Tibial nerve (tissue), 4 donors: Measurements from ENCODE around the gene MGMT. TPM values are rescaled to one million over a fixed set of nuclear protein-coding genes. Genes with fewer than 3 reads are reported as not detected.

Source experiments
- DNase-seq, 2 donors: peaks; one replicate each; pipeline ENCODE4 v3.0.0-alpha.2; 2019; ENCODE audit warnings: low spot score in 2 of 2
- H3K27ac ChIP-seq, 4 donors: fragments of 200-600 bp; sonication (generic) in 3 of 4; one replicate each; pipeline ENCODE4 v1.5.1; 2017 to 2019; ENCODE audit warnings: mild to moderate bottlenecking in 1 of 4
- H3K27me3 ChIP-seq, 2 donors: fragments of 200-600 bp; sonication (generic) in 1 of 2; one replicate each; pipeline versions ENCODE4 v1.5.1 to v1.6.0; 2017 to 2019
- H3K36me3 ChIP-seq, 3 donors: fragments of 200-600 bp; sonication (generic); one replicate each; pipeline ENCODE4 v1.5.1; 2018 to 2019
- H3K4me1 ChIP-seq, 4 donors: fragments of 200-600 bp; sonication (generic) in 3 of 4; one replicate each; pipeline ENCODE4 v1.5.1; 2017 to 2019
- H3K4me3 ChIP-seq, 4 donors: fragments of 200-600 bp; sonication (generic) in 3 of 4; one replicate each; pipeline ENCODE4 v1.5.1; 2017 to 2019; ENCODE audit warnings: mild to moderate bottlenecking in 1 of 4, moderate library complexity in 1 of 4
- H3K9me3 ChIP-seq, 4 donors: fragments of 200-600 bp; sonication (generic) in 3 of 4; one replicate each; pipeline ENCODE4 v1.5.1; 2017 to 2019
- EP300 ChIP-seq, 2 donors: sonication (generic); formaldehyde crosslinking; IDR thresholded peaks; one replicate each; pipeline ENCODE4 v1.6.1; 2017; ENCODE audit warnings: antibody characterized with exemption in 2 of 2, mild to moderate bottlenecking in 1 of 2
- POLR2A ChIP-seq, 2 donors: fragments of 450-650 bp; IDR thresholded peaks; one replicate each; pipeline ENCODE4 v1.6.1; 2017; ENCODE audit warnings: antibody characterized with exemption in 2 of 2, mild to moderate bottlenecking in 2 of 2, moderate library complexity in 2 of 2
- WGBS, 2 donors: methylation state at CpG; one replicate each; pipeline ENCODE4 v1.1.5; 2018; 5-methylcytosine and 5-hydroxymethylcytosine counted together
- total RNA-seq, 4 donors: library from RNA; depleted of rRNA; stranded (reverse); fragments of >200 nt; gene quantifications; one replicate each; pipeline ENCODE4 v1.1.0, GENCODE V29; 2016
- TF ChIP-seq, protein P1 (sequence below), 5 experiments: fragments of 200-600 bp in 3 of 5; fragments of 450-650 bp in 2 of 5; sonication (generic) in 3 of 5; IDR thresholded peaks; one replicate each; pipeline ENCODE4 v1.5.1; 2016 to 2019; ENCODE audit warnings: antibody characterized with exemption in 5 of 5, mild to moderate bottlenecking in 3 of 5, moderate library complexity in 2 of 5

Gene MGMT
- total RNA-seq, 4 donors from 2014 or later: 26.1 to 39.1 (median 33.7) TPM

DNA sequence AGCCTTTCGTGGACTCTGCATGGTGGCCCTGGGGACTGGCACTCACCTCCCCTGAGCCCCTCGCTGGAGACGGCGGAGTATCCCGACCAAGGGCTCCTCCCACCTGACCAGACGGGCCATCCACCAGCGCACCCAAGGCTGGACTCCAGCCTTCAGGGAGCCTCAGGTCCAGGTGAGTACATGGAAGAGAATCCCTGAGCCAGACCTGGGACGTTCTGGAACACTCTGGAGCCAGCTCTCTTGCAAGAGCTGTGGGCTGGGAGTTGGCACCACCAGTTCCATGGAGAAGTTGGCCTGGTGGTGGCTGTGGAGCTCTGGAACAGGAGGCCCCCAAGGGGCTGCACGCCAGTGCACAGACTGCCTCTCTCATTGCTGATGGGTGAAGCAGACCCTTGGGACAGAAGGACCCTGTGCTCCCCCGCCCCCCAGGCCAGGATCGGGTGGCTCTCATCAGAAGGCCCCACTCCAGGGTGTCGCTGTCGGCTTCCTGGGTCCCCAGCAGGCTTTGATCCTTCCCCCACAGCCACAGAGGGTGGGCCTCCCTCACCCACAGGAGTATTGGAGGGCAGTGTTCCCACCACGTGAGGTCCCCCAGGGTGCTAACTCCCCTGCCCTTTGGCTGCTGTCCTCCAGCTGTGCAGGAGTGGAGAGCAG is 307.2 kb downstream of the MGMT start:
- H3K27ac ChIP-seq: no peak overlapping the region
- TF ChIP-seq POLR2A (IDR thresholded peaks at IDR 0.05) (no peak), EP300 (IDR thresholded peaks at IDR 0.05) (no peak)
- TF ChIP-seq, protein P1, sequence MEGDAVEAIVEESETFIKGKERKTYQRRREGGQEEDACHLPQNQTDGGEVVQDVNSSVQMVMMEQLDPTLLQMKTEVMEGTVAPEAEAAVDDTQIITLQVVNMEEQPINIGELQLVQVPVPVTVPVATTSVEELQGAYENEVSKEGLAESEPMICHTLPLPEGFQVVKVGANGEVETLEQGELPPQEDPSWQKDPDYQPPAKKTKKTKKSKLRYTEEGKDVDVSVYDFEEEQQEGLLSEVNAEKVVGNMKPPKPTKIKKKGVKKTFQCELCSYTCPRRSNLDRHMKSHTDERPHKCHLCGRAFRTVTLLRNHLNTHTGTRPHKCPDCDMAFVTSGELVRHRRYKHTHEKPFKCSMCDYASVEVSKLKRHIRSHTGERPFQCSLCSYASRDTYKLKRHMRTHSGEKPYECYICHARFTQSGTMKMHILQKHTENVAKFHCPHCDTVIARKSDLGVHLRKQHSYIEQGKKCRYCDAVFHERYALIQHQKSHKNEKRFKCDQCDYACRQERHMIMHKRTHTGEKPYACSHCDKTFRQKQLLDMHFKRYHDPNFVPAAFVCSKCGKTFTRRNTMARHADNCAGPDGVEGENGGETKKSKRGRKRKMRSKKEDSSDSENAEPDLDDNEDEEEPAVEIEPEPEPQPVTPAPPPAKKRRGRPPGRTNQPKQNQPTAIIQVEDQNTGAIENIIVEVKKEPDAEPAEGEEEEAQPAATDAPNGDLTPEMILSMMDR (IDR thresholded peaks at IDR 0.05): no peak
- peaks cover 0 to 39% (median 0%) of the 10 kb centered on the region in 3 donors for H3K36me3 ChIP-seq
- H3K4me3 ChIP-seq: no peak overlapping the region
- 83% methylated on average over 7 to 9 of the region's 14 CpGs for WGBS, 2 donors
- DNase-seq: no peak
- no peaks in the 10 kb centered on the region for H3K27me3 ChIP-seq
- H3K4me1 ChIP-seq: no peaks in the 10 kb centered on the region
- H3K9me3 ChIP-seq: peaks cover 0 to 30% (median 0%) of the 10 kb centered on the region in 4 donors

DNA sequence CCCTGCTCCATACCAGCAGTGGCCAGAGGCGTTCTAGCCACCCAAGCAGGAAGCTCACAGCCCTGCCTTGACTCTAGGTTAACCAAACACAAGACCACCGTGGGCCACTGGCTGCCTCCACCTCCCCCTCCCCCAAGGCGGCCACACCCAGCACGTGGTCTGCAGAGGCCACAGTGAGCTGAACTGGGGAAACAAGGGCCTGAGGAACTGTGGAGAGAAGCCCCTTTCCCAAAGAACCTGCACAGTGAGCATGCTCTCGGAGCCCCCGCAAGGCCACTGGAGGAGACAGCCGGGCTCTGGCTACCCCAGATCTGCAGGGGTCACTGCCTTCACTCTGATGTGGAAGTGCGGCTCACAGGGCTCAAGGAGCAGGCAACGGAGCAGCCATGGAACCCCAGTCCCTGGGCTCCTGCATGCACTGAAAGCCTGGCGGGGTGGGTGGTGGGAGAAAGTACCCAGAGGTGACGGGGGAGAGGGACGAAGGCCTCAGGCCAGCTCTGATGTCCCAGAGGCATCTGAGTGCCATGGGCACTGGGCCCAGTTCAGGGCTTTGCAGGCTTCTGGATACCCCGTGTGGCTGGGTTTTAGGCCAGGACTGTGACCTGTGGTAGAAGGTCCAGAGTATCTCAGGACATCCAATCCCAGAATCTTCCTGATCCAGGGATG is 307.8 kb downstream of the MGMT start:
- DNase-seq: no peak
- H3K27me3 ChIP-seq: no peaks in the 10 kb centered on the region
- no peaks in the 10 kb centered on the region for H3K4me1 ChIP-seq
- 83 to 87% methylated on average over 11 to 13 of the region's 13 CpGs for WGBS, 2 donors
- no peak overlapping the region for H3K4me3 ChIP-seq
- H3K27ac ChIP-seq: no peak overlapping the region
- peaks cover 0 to 33% (median 0%) of the 10 kb centered on the region in 3 donors for H3K36me3 ChIP-seq
- peaks cover 0 to 34% (median 0%) of the 10 kb centered on the region in 4 donors for H3K9me3 ChIP-seq
- TF ChIP-seq, protein P1 (IDR thresholded peaks at IDR 0.05): no peak
- TF ChIP-seq POLR2A (IDR thresholded peaks at IDR 0.05) (no peak), EP300 (IDR thresholded peaks at IDR 0.05) (no peak)

DNA sequence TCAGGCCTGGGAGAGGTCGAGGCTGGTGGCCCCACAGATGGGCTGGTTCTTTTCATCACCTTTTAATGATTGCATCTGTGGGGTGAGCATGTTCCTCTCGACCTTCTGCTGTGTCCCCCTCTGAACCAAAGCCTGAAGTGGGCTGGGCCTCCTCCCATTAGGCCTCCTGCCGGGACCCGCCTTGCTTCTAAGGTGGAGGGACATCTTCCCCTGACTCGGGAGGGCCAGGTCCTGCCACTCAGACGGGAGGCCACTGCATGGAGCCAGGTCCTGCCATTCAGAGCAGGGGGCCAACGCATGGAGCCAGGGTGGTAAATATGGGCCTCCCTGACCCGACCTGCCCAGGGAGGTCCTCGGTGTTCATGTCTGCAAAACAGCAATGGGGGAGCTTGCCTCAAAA is 308.6 kb downstream of the MGMT start:
- Histone ChIP-seq H3K27me3 (no peaks in the 10 kb centered on the region), H3K36me3 (peaks cover 0 to 25% (median 0%) of the 10 kb centered on the region in 3 donors), H3K4me3 (no peak overlapping the region), H3K9me3 (peaks cover 0 to 34% (median 0%) of the 10 kb centered on the region in 4 donors), H3K4me1 (no peaks in the 10 kb centered on the region), H3K27ac (no peak overlapping the region)
- no peak for DNase-seq
- WGBS, 2 donors: 79 to 85% methylated on average over 9 of the region's 9 CpGs
- TF ChIP-seq, protein P1 (IDR thresholded peaks at IDR 0.05): no peak
- TF ChIP-seq EP300 (IDR thresholded peaks at IDR 0.05) (no peak), POLR2A (IDR thresholded peaks at IDR 0.05) (no peak)

- TF ChIP-seq EP300 (IDR thresholded peaks at IDR 0.05): no peak
- TF ChIP-seq, protein P1 (IDR thresholded peaks at IDR 0.05): no peak
- TF ChIP-seq POLR2A (IDR thresholded peaks at IDR 0.05): no peak
- WGBS, 2 donors: 90 to 94% methylated on average over 19 of the region's 19 CpGs
- Histone ChIP-seq H3K27me3 (no peaks in the 10 kb centered on the region), H3K4me1 (no peaks in the 10 kb centered on the region), H3K36me3 (peaks cover 0 to 7% (median 0%) of the 10 kb centered on the region in 3 donors), H3K4me3 (no peak overlapping the region), H3K27ac (no peak overlapping the region), H3K9me3 (peaks cover 0 to 50% (median 0%) of the 10 kb centered on the region in 4 donors)
- DNase-seq: no peak
Observed at GRCh38 chr10:129777687-129778086, 310.6 kb downstream of the MGMT start.

- Histone ChIP-seq H3K36me3 (peaks cover 0 to 7% (median 0%) of the 10 kb centered on the region in 3 donors), H3K4me3 (no peak overlapping the region), H3K4me1 (no peaks in the 10 kb centered on the region), H3K27me3 (no peaks in the 10 kb centered on the region), H3K9me3 (peaks cover 0 to 50% (median 0%) of the 10 kb centered on the region in 4 donors), H3K27ac (no peak overlapping the region)
- 94 to 95% methylated on average over 11 to 13 of the region's 13 CpGs for WGBS, 2 donors
- no peak for DNase-seq
- TF ChIP-seq, protein P1 (IDR thresholded peaks at IDR 0.05): no peak
- TF ChIP-seq POLR2A (IDR thresholded peaks at IDR 0.05): no peak
- TF ChIP-seq EP300 (IDR thresholded peaks at IDR 0.05): no peak
Observed at GRCh38 chr10:129778571-129778970, 311.5 kb downstream of the MGMT start.
